ENCODE results near the gene ABHD17A. TPM values are rescaled to one million over a fixed set of nuclear protein-coding genes. Genes with fewer than 3 reads are reported as not detected.
A peak's percentile ranks its signal among the peaks of the same experiment; 100 is the strongest.

Gene ABHD17A
- total and polyA plus RNA-seq, 9 of the 15 experiments (the other 6 are each of a cell fraction or from before 2014, with no cell fraction given): 0.04 to 135 (median 21.8) TPM; not detected in 1

DNA sequence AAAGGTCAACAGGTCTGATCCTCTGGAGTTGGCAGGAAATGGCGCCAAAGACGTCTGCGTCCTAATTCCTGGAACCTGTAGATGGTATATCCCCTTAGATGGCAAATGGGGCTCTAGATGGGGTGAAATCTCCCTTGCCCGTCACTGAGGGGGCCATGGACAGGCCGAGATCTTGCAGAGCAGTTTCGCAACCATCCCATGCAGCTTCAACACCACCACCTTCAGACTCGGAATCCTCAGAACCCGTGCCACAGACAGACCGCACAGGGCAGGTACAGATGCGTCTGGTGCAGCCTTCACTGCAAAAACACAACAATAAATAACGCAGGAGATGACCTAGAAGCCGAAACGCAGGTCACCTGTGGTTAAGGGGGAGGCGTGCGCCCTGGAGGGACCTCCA lies 54.7 kb downstream of the ABHD17A start:
- intact Hi-C loops (cut with micrococcal nuclease): no loop called here
- no peak for FAIRE-seq
- peak; percentile 64 for TF ChIP-seq CEBPB (tag; IDR thresholded peaks at IDR 0.05)
- no peak for TF ChIP-seq SMARCA4 (IDR thresholded peaks at IDR 0.05)
- no peak for DNase-seq (ENCODE audit: extremely low read depth in 1 of 4, low spot score in 3 of 4)
- Histone ChIP-seq H3K4me1 (replicated peaks in 1 of 2; ENCODE audit: control insufficient read depth in 2 of 2, insufficient read depth in 2 of 2, low read length in 2 of 2) (peaks cover 11 to 73% of the 10 kb centered on the region in 2 experiments), H3K9me3 (replicated peaks; ENCODE audit: control insufficient read depth, insufficient read depth, low read depth, low read length) (no peaks in the 10 kb centered on the region), H3K79me2 (ENCODE audit: control insufficient read depth, insufficient read depth, low read length) (peaks cover 68% of the 10 kb centered on the region), H3K27me3 (ENCODE audit: control insufficient read depth in 2 of 2, insufficient read depth in 2 of 2, low read length in 2 of 2) (no peaks in the 10 kb centered on the region), H3K9me1 (ENCODE audit: control insufficient read depth, insufficient read depth, low read length) (no peaks in the 10 kb centered on the region), H3K9ac (ENCODE audit: insufficient read depth in 1 of 2, low read depth in 2 of 2, low read length in 2 of 2) (no peak overlapping the region), H4K20me1 (replicated peaks; ENCODE audit: control insufficient read depth, insufficient read depth, low read length) (no peaks in the 10 kb centered on the region; the same call in 1 of the 2 replicates), H3K27ac (ENCODE audit: extremely low read depth, low read depth, low read length) (no peak overlapping the region), H2AFZ (ENCODE audit: low read depth, low read length) (no peak overlapping the region), H3K4me2 (ENCODE audit: insufficient read depth, low read length) (no peak overlapping the region), H3K4me3 (no peak overlapping the region), H3K36me3 (ENCODE audit: control insufficient read depth, insufficient read depth, low read length) (peaks cover 70% of the 10 kb centered on the region; the same call in 2 of the 3 replicates)
- ChIA-PET POLR2A (interaction anchor here (0.7 to 1.9 kb wide), 6 partner anchors 10 to 543 kb away, joined by 3 to 9 read pairs (median 3); no protein-coding TSS in a partner anchor), CTCF (ENCODE audit: low intra/inter-chr PET ratio) (no interaction called here)
- WGBS (ENCODE audit: insufficient coverage, low coverage, missing lambda C conversion rate): 87% methylated on average over 15 of the region's 15 CpGs
- ATAC-seq: no peak
- BruUV-seq (replicated peaks): no TSS peak
- in situ Hi-C loops (cut with MboI): no loop called here

DNA sequence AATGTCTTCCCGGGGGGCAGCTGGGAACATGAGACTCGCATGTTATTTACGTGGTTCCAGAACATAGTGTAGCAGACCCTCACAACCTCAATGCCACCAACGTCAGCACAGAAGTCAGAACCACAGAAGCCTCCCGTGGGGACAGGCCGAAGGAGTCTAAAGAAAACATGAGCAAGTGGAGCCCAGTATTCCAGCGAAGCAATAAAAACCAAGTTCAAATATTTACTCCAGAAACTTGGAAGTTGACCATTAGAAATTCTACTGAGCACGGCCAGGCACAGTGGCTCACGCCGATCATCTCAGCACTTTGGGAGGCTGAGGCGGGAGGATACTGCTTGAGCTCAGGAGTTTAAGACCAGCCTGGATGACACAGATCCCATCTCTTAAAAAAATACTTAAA lies 55.3 kb downstream of the ABHD17A start:
- H3K9me1 ChIP-seq (ENCODE audit: control insufficient read depth, insufficient read depth, low read length): no peaks in the 10 kb centered on the region
- in situ Hi-C loops (cut with MboI): no loop called here

More for the DNA sequence above, 55.3 kb downstream of the ABHD17A start:
- POLR2A ChIA-PET: interaction anchor here (0.7 to 1.9 kb wide), 6 partner anchors 10 to 544 kb away, joined by 3 to 9 read pairs (median 3); no protein-coding TSS in a partner anchor
- peaks cover 71% of the 10 kb centered on the region; the same call in 2 of the 3 replicates for H3K36me3 ChIP-seq (ENCODE audit: control insufficient read depth, insufficient read depth, low read length)
- 94% methylated on average over 11 of the region's 11 CpGs for WGBS (ENCODE audit: insufficient coverage, low coverage, missing lambda C conversion rate)
- ATAC-seq (no peak), FAIRE-seq (no peak), DNase-seq (ENCODE audit: extremely low read depth in 1 of 4, low spot score in 3 of 4) (no peak)
- no peaks in the 10 kb centered on the region for H3K9me3 ChIP-seq (replicated peaks; ENCODE audit: control insufficient read depth, insufficient read depth, low read depth, low read length)
- no peak overlapping the region for H2AFZ ChIP-seq (ENCODE audit: low read depth, low read length)
- no peak overlapping the region for H3K27ac ChIP-seq (ENCODE audit: extremely low read depth, low read depth, low read length)
- peaks cover 4 to 68% of the 10 kb centered on the region in 2 experiments for H3K4me1 ChIP-seq (replicated peaks in 1 of 2; ENCODE audit: control insufficient read depth in 2 of 2, insufficient read depth in 2 of 2, low read length in 2 of 2)
- H3K4me2 ChIP-seq (ENCODE audit: insufficient read depth, low read length): no peak overlapping the region
- no peak overlapping the region for H3K9ac ChIP-seq (ENCODE audit: insufficient read depth in 1 of 2, low read depth in 2 of 2, low read length in 2 of 2)
- no peaks in the 10 kb centered on the region for H3K27me3 ChIP-seq (ENCODE audit: control insufficient read depth in 2 of 2, insufficient read depth in 2 of 2, low read length in 2 of 2)
- H3K79me2 ChIP-seq (ENCODE audit: control insufficient read depth, insufficient read depth, low read length): peaks cover 67% of the 10 kb centered on the region
- no peak overlapping the region for H3K4me3 ChIP-seq
- no peaks in the 10 kb centered on the region; the same call in 1 of the 2 replicates for H4K20me1 ChIP-seq (replicated peaks; ENCODE audit: control insufficient read depth, insufficient read depth, low read length)
- no TSS peak for BruUV-seq (replicated peaks)
- CTCF ChIA-PET (ENCODE audit: low intra/inter-chr PET ratio): no interaction called here
- TF ChIP-seq ADNP (tag; IDR thresholded peaks at IDR 0.05) (0 out of 2 replicates have a peak, but pooled peaks have one; percentile 3), IRF2 (CRISPR knock-in tag; IDR thresholded peaks at IDR 0.05) (no peak)
- intact Hi-C loops (cut with micrococcal nuclease): no loop called here

Measured in K562 (cell line).